SK-N-MC (cell line): ENCODE results near the gene SYPL2.

Experiments
- EZH2 ChIP-seq: fragments of 200-600 bp; sonication (generic); IDR thresholded peaks from one replicate; pipeline ENCODE4 v1.6.1; 2017; ENCODE audit warnings: antibody characterized with exemption
- POLR2AphosphoS5 ChIP-seq: IDR thresholded peaks from 2 replicates; pipeline ENCODE4 v1.6.1; 2012; ENCODE audit warnings: mild to moderate bottlenecking, low read depth, low read length, borderline replicate concordance

DNA sequence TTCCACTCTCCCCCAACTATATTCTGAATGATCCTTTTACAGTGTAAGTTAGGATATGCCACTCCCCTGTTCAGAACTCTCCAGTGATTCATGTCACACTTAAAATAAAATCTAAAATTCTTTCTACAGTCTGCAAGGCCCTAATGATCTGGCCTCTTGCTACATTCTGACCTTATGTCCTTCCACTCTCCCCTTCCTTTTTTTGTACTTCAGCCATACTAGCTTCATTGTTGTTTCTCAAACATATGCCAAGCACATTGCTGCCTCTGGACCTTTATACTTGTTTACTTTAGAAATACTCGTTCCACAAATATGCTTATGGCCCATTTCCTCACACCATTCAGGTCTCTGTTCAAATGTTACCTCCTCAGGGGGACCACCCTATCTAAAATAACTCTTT is 25.3 kb upstream of the SYPL2 start:
- TF ChIP-seq POLR2AphosphoS5, result no peak
- no peak for TF ChIP-seq EZH2
